ENCODE data around the gene NEU2.

GRCh38 chr2:233060980-233061590 is 28.6 kb downstream of the NEU2 start:
- no peak for TF ChIP-seq CTCF (IDR thresholded peaks at IDR 0.05; ENCODE audit: low read length)
- no peak for TF ChIP-seq EZH2 (IDR thresholded peaks at IDR 0.05; ENCODE audit: borderline replicate concordance, low read length)
